Upper lobe of left lung (tissue), 4 donors: ENCODE results near the gene EPS8L2.

Experiments used
- CTCF ChIP-seq, 6 experiments: fragments of 450-650 bp in 4 of 6; fragments of 200-600 bp in 2 of 6; sonication (generic) in 2 of 6; IDR thresholded peaks; one replicate each; pipeline ENCODE4 v1.5.1; 2016 to 2019; ENCODE audit warnings: antibody characterized with exemption in 6 of 6
- POLR2A ChIP-seq, 4 donors: fragments of 450-650 bp; IDR thresholded peaks; one replicate each; pipeline ENCODE4 v1.5.1; 2016 to 2017; ENCODE audit warnings: antibody characterized with exemption in 4 of 4, mild to moderate bottlenecking in 2 of 4

GRCh38 chr11:657691-658126 is 48.3 kb upstream of the EPS8L2 start:
- no peak for TF ChIP-seq CTCF (IDR thresholded peaks at IDR 0.05)
- TF ChIP-seq POLR2A (IDR thresholded peaks at IDR 0.05), result no peak
